Measurements from ENCODE around the gene ZNF777.

The ZNF777 gene

GRCh38 chr7:149442924-149443323 is 17.9 kb downstream of the ZNF777 start:
- no peak for DNase-seq
- Histone ChIP-seq H3K4me1 (ENCODE audit: low read length) (peaks cover 11% of the 10 kb centered on the region; the same call in 1 of the 2 replicates), H3K4me2 (ENCODE audit: low read depth, low read length) (no peak overlapping the region), H3F3A (ENCODE audit: insufficient read depth, low read length) (no peaks in the 10 kb centered on the region), H3K9me2 (replicated peaks; ENCODE audit: insufficient read depth, low read length) (no peaks in the 10 kb centered on the region), H3K9ac (ENCODE audit: low read length) (no peak overlapping the region), H3K4me3 (ENCODE audit: low read length) (no peak overlapping the region), H3K27ac (ENCODE audit: low read length) (no peak overlapping the region), H4K20me1 (ENCODE audit: insufficient read depth, low read length) (no peaks in the 10 kb centered on the region), H3K79me2 (ENCODE audit: low read length) (0 out of 2 replicates have a peak, but pooled peaks cover 4% of the 10 kb centered on the region), H3K27me3 (replicated peaks; ENCODE audit: insufficient read depth, low read length) (no peaks in the 10 kb centered on the region), H2AFZ (ENCODE audit: low read length) (no peak overlapping the region), H3K9me3 (replicated peaks; ENCODE audit: insufficient read depth, low read length) (no peaks in the 10 kb centered on the region), H3K36me3 (replicated peaks; ENCODE audit: insufficient read depth, low read length) (peaks cover 4% of the 10 kb centered on the region; the same call in 1 of the 2 replicates)
- TF ChIP-seq EZH2 (optimal IDR thresholded peaks at IDR 0.05; ENCODE audit: low read depth, low read length) (no peak), CTCF (IDR thresholded peaks at IDR 0.05; ENCODE audit: low read length) (no peak), EZH2phosphoT487 (IDR thresholded peaks at IDR 0.05; ENCODE audit: low read length) (no peak)

GRCh38 chr7:149440222-149440621 is 20.6 kb downstream of the ZNF777 start:
- Histone ChIP-seq H3K4me3 (ENCODE audit: low read length) (no peak overlapping the region), H2AFZ (ENCODE audit: low read length) (no peak overlapping the region), H3F3A (ENCODE audit: insufficient read depth, low read length) (no peaks in the 10 kb centered on the region), H3K4me2 (ENCODE audit: low read depth, low read length) (no peak overlapping the region), H3K27ac (ENCODE audit: low read length) (no peak overlapping the region), H3K4me1 (ENCODE audit: low read length) (peaks cover 11% of the 10 kb centered on the region; the same call in 1 of the 2 replicates), H3K36me3 (replicated peaks; ENCODE audit: insufficient read depth, low read length) (peaks cover 6% of the 10 kb centered on the region; the same call in 1 of the 2 replicates), H3K9me3 (replicated peaks; ENCODE audit: insufficient read depth, low read length) (no peaks in the 10 kb centered on the region), H3K27me3 (replicated peaks; ENCODE audit: insufficient read depth, low read length) (no peaks in the 10 kb centered on the region), H3K9ac (ENCODE audit: low read length) (no peak overlapping the region), H3K79me2 (ENCODE audit: low read length) (0 out of 2 replicates have a peak, but pooled peaks cover 4% of the 10 kb centered on the region), H4K20me1 (ENCODE audit: insufficient read depth, low read length) (no peaks in the 10 kb centered on the region), H3K9me2 (replicated peaks; ENCODE audit: insufficient read depth, low read length) (no peaks in the 10 kb centered on the region)
- no peak for DNase-seq
- TF ChIP-seq EZH2phosphoT487 (IDR thresholded peaks at IDR 0.05; ENCODE audit: low read length) (no peak), EZH2 (optimal IDR thresholded peaks at IDR 0.05; ENCODE audit: low read depth, low read length) (no peak), CTCF (IDR thresholded peaks at IDR 0.05; ENCODE audit: low read length) (no peak)

GRCh38 chr7:149436358-149436757 is 24.5 kb downstream of the ZNF777 start:
- no peak overlapping the region for H2AFZ ChIP-seq (ENCODE audit: low read length)
- H4K20me1 ChIP-seq (ENCODE audit: insufficient read depth, low read length): no peaks in the 10 kb centered on the region
- H3K27me3 ChIP-seq (replicated peaks; ENCODE audit: insufficient read depth, low read length): no peaks in the 10 kb centered on the region
- H3K4me3 ChIP-seq (ENCODE audit: low read length): no peak overlapping the region
- DNase-seq: no peak
- no peak overlapping the region for H3K27ac ChIP-seq (ENCODE audit: low read length)
- peaks cover 6% of the 10 kb centered on the region; the same call in 1 of the 2 replicates for H3K36me3 ChIP-seq (replicated peaks; ENCODE audit: insufficient read depth, low read length)
- H3K4me1 ChIP-seq (ENCODE audit: low read length): peaks cover 11% of the 10 kb centered on the region; the same call in 1 of the 2 replicates
- H3F3A ChIP-seq (ENCODE audit: insufficient read depth, low read length): no peaks in the 10 kb centered on the region
- 0 out of 2 replicates have a peak, but pooled peaks cover 4% of the 10 kb centered on the region for H3K79me2 ChIP-seq (ENCODE audit: low read length)
- TF ChIP-seq EZH2 (optimal IDR thresholded peaks at IDR 0.05; ENCODE audit: low read depth, low read length): no peak
- TF ChIP-seq CTCF (IDR thresholded peaks at IDR 0.05; ENCODE audit: low read length): no peak
- TF ChIP-seq EZH2phosphoT487 (IDR thresholded peaks at IDR 0.05; ENCODE audit: low read length): no peak
- H3K9ac ChIP-seq (ENCODE audit: low read length): no peak overlapping the region
- no peaks in the 10 kb centered on the region for H3K9me3 ChIP-seq (replicated peaks; ENCODE audit: insufficient read depth, low read length)
- no peaks in the 10 kb centered on the region for H3K9me2 ChIP-seq (replicated peaks; ENCODE audit: insufficient read depth, low read length)
- no peak overlapping the region for H3K4me2 ChIP-seq (ENCODE audit: low read depth, low read length)
